HepG2 (cell line): Measurements from ENCODE around the gene KRTAP5-4. TPM values are rescaled to one million over a fixed set of nuclear protein-coding genes. Genes with fewer than 3 reads are reported as not detected.
A peak's percentile ranks its signal among the peaks of the same experiment; 100 is the strongest.

Source experiments
- CTCF ChIP-seq: sonication (generic); formaldehyde crosslinking; IDR thresholded peaks from 2 replicates; pipeline ENCODE4 v1.5.0; 2020; ENCODE audit warnings: mild to moderate bottlenecking, missing genetic modification reagents, moderate library complexity
- DBP ChIP-seq: sonication (generic); formaldehyde crosslinking; IDR thresholded peaks from 2 replicates; pipeline ENCODE4 v1.4.0; 2020; ENCODE audit warnings: missing genetic modification reagents; ENCODE audit errors: not compliant biosample characterization
- ELF3 ChIP-seq: IDR thresholded peaks from 2 replicates; pipeline ENCODE4 v1.6.1; 2016; ENCODE audit warnings: missing genetic modification reagents, missing compliant biosample characterization
- FOXC1 ChIP-seq: sonication (generic); formaldehyde crosslinking; IDR thresholded peaks from 2 replicates; pipeline ENCODE4 v1.8.0; 2022; ENCODE audit warnings: mild to moderate bottlenecking, missing genetic modification reagents, borderline replicate concordance
- FOXP1 ChIP-seq, 2 experiments: fragments of 450-650 bp in 1 of 2; IDR thresholded peaks; 2 replicates each; pipeline ENCODE4 v1.6.1; 2017 to 2018; ENCODE audit warnings: antibody characterized with exemption in 1 of 2
- HOXA7 ChIP-seq: sonication (generic); formaldehyde crosslinking; IDR thresholded peaks from 2 replicates; pipeline ENCODE4 v1.8.1; 2022; ENCODE audit warnings: mild to moderate bottlenecking, missing genetic modification reagents, moderate library complexity
- MAFF ChIP-seq: IDR thresholded peaks from 2 replicates; pipeline ENCODE4 v1.6.1; 2011; ENCODE audit warnings: low read depth, low read length, improper control_type of control experiment
- MEF2D ChIP-seq: sonication (generic); formaldehyde crosslinking; IDR thresholded peaks from 2 replicates; pipeline ENCODE4 v1.5.1; 2020; ENCODE audit warnings: mild to moderate bottlenecking, missing genetic modification reagents
- MIER3 ChIP-seq: IDR thresholded peaks from 2 replicates; pipeline ENCODE4 v1.6.1; 2016; ENCODE audit warnings: missing compliant biosample characterization, borderline replicate concordance
- MTA3 ChIP-seq: sonication (generic); formaldehyde crosslinking; IDR thresholded peaks from 2 replicates; pipeline ENCODE4 v1.4.0; 2020; ENCODE audit warnings: missing genetic modification reagents
- MYC ChIP-seq: sonication (generic); formaldehyde crosslinking; IDR thresholded peaks from 2 replicates; pipeline ENCODE4 v1.9.0; 2021; ENCODE audit warnings: missing genetic modification reagents, borderline replicate concordance
- TBP ChIP-seq: sonication (generic); formaldehyde crosslinking; IDR thresholded peaks from 2 replicates; pipeline ENCODE4 v1.5.0; 2020; ENCODE audit warnings: missing genetic modification reagents
- TGIF2 ChIP-seq: IDR thresholded peaks from 2 replicates; pipeline ENCODE4 v1.6.1; 2016; ENCODE audit warnings: control low read depth, missing compliant biosample characterization
- TOE1 ChIP-seq: sonication (generic); formaldehyde crosslinking; IDR thresholded peaks from 2 replicates; pipeline ENCODE4 v1.4.0; 2020; ENCODE audit warnings: mild to moderate bottlenecking, missing genetic modification reagents
- TSC22D2 ChIP-seq: sonication (generic); formaldehyde crosslinking; IDR thresholded peaks from 2 replicates; pipeline ENCODE4 v1.5.1; 2020; ENCODE audit warnings: missing genetic modification reagents, mild to moderate bottlenecking, borderline replicate concordance
- ZFP1 ChIP-seq: IDR thresholded peaks from 2 replicates; pipeline ENCODE4 v1.6.1; 2016
- ZFP82 ChIP-seq: sonication (generic); formaldehyde crosslinking; IDR thresholded peaks from 2 replicates; pipeline ENCODE4 v1.5.1; 2020; ENCODE audit warnings: mild to moderate bottlenecking, missing genetic modification reagents, borderline replicate concordance
- ZNF124 ChIP-seq: sonication (generic); formaldehyde crosslinking; IDR thresholded peaks from 2 replicates; pipeline ENCODE4 v1.4.0; 2020; ENCODE audit warnings: missing genetic modification reagents
- ZNF556 ChIP-seq: sonication (generic); formaldehyde crosslinking; IDR thresholded peaks from 2 replicates; pipeline ENCODE4 v1.4.0; 2020; ENCODE audit warnings: mild to moderate bottlenecking, missing genetic modification reagents, borderline replicate concordance
- ZNF709 ChIP-seq: sonication (generic); formaldehyde crosslinking; IDR thresholded peaks from 2 replicates; pipeline ENCODE4 v1.5.0; 2020; ENCODE audit warnings: mild to moderate bottlenecking, missing genetic modification reagents
- ZNF749 ChIP-seq: sonication (generic); formaldehyde crosslinking; IDR thresholded peaks from 2 replicates; pipeline ENCODE4 v1.8.0; 2022; ENCODE audit warnings: mild to moderate bottlenecking, missing genetic modification reagents, moderate library complexity, borderline replicate concordance
- ZNF768 ChIP-seq: sonication (generic); formaldehyde crosslinking; IDR thresholded peaks from 2 replicates; pipeline ENCODE4 v1.4.0; 2020; ENCODE audit warnings: missing genetic modification reagents
- ZNF788 ChIP-seq: sonication (generic); formaldehyde crosslinking; IDR thresholded peaks from 2 replicates; pipeline ENCODE4 v1.5.0; 2020; ENCODE audit warnings: mild to moderate bottlenecking, missing genetic modification reagents, borderline replicate concordance
- polyA plus RNA-seq, 8 experiments: library from polyadenylated mRNA; depleted of rRNA in 3 of 8; stranded (reverse) in 7 of 8; unstranded in 1 of 8; fragments of >200 nt; fragmentation: Illumina TruSeq in 4 of 8; extraction: Trizol in 4 of 8; gene quantifications; 2 replicates each; pipeline versions ENCODE4 v1.2.1 to v1.2.3, GENCODE V29; 2011 to 2016; ENCODE audit warnings: low read depth in 4 of 8, missing spikeins in 1 of 8, mixed read lengths in 1 of 8; ENCODE audit not compliant: insufficient read depth in 1 of 8
- total RNA-seq, 5 experiments: library from RNA; depleted of rRNA; stranded (reverse); fragments of >200 nt; fragmentation: Illumina TruSeq; extraction: Trizol; gene quantifications; 2 replicates each; pipeline ENCODE4 v1.2.3, GENCODE V29; 2016; ENCODE audit warnings: low read depth in 1 of 5
- TF ChIP-seq, protein P1 (sequence below): sonication (generic); formaldehyde crosslinking; IDR thresholded peaks from 2 replicates; pipeline ENCODE4 v1.4.0; 2020; ENCODE audit warnings: missing genetic modification reagents
- TF ChIP-seq, protein P2 (sequence below): sonication (generic); formaldehyde crosslinking; IDR thresholded peaks from 2 replicates; pipeline ENCODE4 v1.4.0; 2020; ENCODE audit warnings: mild to moderate bottlenecking, low read depth, missing genetic modification reagents
- TF ChIP-seq, protein P3 (sequence below): IDR thresholded peaks from 2 replicates; pipeline ENCODE4 v1.6.1; 2012; ENCODE audit warnings: inconsistent platforms

Gene KRTAP5-4
- total and polyA plus RNA-seq, 2 of the 13 experiments (the other 11 are each of a cell fraction or from before 2014, with no cell fraction given), result not detected

DNA sequence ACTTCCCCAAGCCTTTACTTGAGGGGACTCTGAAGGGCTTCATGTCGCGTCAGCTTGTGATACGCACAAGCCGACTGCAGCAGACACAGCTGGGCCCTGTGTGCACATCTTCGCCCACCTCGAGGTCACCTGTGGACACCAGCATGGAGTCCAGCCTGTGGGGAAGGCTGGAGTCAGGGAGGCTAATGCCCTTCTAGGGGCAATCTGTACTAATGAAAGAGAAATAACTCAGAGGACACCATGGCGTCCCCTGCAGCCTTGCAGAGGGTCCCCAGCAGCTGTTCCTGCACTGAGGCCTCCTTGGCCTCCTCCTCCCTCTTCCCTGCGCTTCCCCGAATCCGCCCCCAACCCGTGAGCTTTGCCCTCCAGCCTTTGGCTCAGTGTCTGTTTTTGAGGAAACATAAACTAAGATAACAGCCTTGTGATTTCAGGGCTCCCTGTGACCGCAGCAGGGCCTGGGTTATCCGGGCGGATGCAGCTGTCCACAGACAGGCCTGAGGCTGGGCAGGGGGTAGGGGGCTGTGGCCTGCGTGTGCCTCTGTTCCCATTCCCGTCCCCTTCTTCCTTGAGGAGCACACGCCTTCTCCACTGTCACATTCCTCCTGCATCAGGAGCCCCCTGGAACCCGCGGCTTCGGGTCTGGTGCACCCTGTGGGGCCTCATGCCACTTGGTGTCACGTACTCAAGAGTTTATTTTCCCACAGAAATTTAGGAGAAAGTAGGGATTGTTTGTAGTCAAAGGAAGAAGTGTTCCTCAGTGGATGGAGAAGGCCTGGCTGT lies 32.6 kb upstream of the KRTAP5-4 start (continued):
- TF ChIP-seq, protein P1, sequence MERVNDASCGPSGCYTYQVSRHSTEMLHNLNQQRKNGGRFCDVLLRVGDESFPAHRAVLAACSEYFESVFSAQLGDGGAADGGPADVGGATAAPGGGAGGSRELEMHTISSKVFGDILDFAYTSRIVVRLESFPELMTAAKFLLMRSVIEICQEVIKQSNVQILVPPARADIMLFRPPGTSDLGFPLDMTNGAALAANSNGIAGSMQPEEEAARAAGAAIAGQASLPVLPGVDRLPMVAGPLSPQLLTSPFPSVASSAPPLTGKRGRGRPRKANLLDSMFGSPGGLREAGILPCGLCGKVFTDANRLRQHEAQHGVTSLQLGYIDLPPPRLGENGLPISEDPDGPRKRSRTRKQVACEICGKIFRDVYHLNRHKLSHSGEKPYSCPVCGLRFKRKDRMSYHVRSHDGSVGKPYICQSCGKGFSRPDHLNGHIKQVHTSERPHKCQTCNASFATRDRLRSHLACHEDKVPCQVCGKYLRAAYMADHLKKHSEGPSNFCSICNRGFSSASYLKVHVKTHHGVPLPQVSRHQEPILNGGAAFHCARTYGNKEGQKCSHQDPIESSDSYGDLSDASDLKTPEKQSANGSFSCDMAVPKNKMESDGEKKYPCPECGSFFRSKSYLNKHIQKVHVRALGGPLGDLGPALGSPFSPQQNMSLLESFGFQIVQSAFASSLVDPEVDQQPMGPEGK (CRISPR knock-in tag), result peak; percentile 52; the same call in 1 of the 2 replicates
- no peak for TF ChIP-seq ZNF788 (CRISPR knock-in tag)
- TF ChIP-seq CTCF (CRISPR knock-in tag), result 0 out of 2 replicates have a peak, but pooled peaks have one; percentile 10
- TF ChIP-seq MAFF, result no peak
- no peak for TF ChIP-seq ZFP82 (CRISPR knock-in tag)
- TF ChIP-seq MEF2D, result 0 out of 2 replicates have a peak, but pooled peaks have one; percentile 40
- TF ChIP-seq TOE1 (CRISPR knock-in tag), result no peak
- no peak for TF ChIP-seq ZNF768 (CRISPR knock-in tag)
- no peak for TF ChIP-seq MTA3 (CRISPR knock-in tag)
- TF ChIP-seq DBP (CRISPR knock-in tag), result no peak
- TF ChIP-seq, protein P2, sequence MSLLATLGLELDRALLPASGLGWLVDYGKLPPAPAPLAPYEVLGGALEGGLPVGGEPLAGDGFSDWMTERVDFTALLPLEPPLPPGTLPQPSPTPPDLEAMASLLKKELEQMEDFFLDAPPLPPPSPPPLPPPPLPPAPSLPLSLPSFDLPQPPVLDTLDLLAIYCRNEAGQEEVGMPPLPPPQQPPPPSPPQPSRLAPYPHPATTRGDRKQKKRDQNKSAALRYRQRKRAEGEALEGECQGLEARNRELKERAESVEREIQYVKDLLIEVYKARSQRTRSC, result no peak
- 0 out of 2 replicates have a peak, but pooled peaks have one; percentile 47 for TF ChIP-seq TGIF2
- no peak for TF ChIP-seq HOXA7 (CRISPR knock-in tag)
- peak; percentile 21; the same call in 1 of the 2 replicates for TF ChIP-seq MIER3 (CRISPR knock-in tag)
- peak; percentile 70; the same call in 1 of the 2 replicates for TF ChIP-seq ELF3 (CRISPR knock-in tag)
- no peak for TF ChIP-seq FOXP1 (IDR thresholded peaks at IDR 0.05)
- TF ChIP-seq FOXP1 (CRISPR knock-in tag; IDR thresholded peaks at IDR 0.05), result peak; percentile 51; the same call in 1 of the 2 replicates
- TF ChIP-seq TSC22D2 (CRISPR knock-in tag), result no peak
- TF ChIP-seq, protein P3, sequence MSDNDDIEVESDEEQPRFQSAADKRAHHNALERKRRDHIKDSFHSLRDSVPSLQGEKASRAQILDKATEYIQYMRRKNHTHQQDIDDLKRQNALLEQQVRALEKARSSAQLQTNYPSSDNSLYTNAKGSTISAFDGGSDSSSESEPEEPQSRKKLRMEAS, result peak; percentile 73
- no peak for TF ChIP-seq ZNF749 (CRISPR knock-in tag)
- TF ChIP-seq TBP (CRISPR knock-in tag), result no peak
- TF ChIP-seq ZNF556 (CRISPR knock-in tag), result no peak; the same call in 1 of the 2 replicates
- TF ChIP-seq ZFP1, result no peak
- peak; percentile 48; the same call in 1 of the 2 replicates for TF ChIP-seq MYC (CRISPR knock-in tag)
- TF ChIP-seq ZNF709 (CRISPR knock-in tag), result no peak
- peak; percentile 75; the same call in 1 of the 2 replicates for TF ChIP-seq FOXC1 (CRISPR knock-in tag)
- no peak for TF ChIP-seq ZNF124 (CRISPR knock-in tag)
